ENCODE data around the gene PACRG.

GRCh38 chr6:163099621-163100171 lies 371.9 kb downstream of the PACRG start:
- TF ChIP-seq POLR2A (IDR thresholded peaks at IDR 0.05; ENCODE audit: low read length), result no peak
- TF ChIP-seq GATA1 (IDR thresholded peaks at IDR 0.05; ENCODE audit: low read depth, low read length), result no peak
